ENCODE measurements around the gene FDXR.
"Not testable (repeated sequence)": the region's sequence is repeated elsewhere in the genome, so short reads cannot be mapped to it uniquely, and the experiment has no call there.

FDXR gene

GRCh38 chr17:74871356-74872076 is 1.3 kb downstream of the FDXR start:
- no peak for DNase-seq (ENCODE audit: low read depth)

DNA sequence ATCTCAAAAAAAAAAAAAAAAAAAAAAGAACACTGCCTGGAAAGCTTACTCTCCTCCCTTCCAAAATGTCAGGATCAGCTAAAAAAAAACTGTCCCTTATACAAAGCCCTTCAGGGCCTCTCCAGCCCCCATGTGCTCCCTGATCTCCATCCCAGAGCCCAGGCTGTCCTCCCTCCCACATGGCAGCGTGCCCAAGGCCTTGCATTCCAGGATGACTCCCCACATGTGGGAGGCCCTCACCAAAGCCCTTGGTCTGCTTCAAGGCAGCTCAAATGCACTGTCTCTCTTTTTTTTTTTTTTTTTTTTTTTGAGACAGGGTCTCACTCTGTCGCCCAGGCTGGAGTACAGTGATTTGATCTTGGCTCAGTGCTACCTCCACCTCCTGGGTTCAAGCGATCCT is 2.3 kb downstream of the FDXR start:
- DNase-seq (ENCODE audit: low read depth), result peak; percentile 72

- not testable (repeated sequence) for DNase-seq (ENCODE audit: low read depth)
Measured at GRCh38 chr17:74870028-74870427, 2.8 kb downstream of the FDXR start.

GRCh38 chr17:74868908-74869255 is 3.9 kb downstream of the FDXR start:
- DNase-seq (ENCODE audit: low read depth), result no peak

GRCh38 chr17:74868251-74868907 is 4.4 kb downstream of the FDXR start:
- DNase-seq (ENCODE audit: low read depth), result no peak

DNA sequence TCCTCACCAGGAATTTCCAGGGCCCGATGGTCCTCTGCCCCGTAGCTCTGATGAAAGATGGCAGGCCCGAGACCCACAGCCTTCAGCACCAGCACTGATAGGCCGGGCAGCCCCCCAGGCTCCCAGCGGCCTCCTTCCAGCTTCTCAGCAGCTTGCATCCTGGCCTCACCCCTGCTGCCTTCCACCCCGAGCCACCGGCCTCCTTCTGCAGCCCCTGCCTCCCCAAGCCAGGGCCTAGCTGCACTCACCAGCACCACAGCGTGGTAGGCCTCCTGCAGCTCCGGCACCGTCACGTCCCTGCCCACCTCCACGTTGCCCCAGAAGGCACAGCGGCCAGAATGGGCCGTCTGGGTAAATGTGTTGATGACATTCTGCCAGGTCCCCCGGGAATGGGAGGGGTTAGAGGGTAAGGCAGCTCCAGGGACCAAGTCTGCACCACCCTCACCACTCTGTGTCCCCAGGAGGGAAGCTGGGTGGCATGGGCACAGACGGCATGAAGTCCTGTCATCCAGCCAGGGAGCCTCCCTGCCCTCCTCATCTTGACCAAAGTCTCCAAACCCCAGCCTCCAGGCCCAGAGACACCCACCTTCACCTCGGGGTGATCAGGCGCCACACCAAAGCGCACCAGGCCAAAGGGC is 6.5 kb downstream of the FDXR start:
- no peak for DNase-seq (ENCODE audit: low read depth)

GRCh38 chr17:74865504-74866197 is 7.1 kb downstream of the FDXR start:
- no peak for DNase-seq (ENCODE audit: low read depth)

DNA sequence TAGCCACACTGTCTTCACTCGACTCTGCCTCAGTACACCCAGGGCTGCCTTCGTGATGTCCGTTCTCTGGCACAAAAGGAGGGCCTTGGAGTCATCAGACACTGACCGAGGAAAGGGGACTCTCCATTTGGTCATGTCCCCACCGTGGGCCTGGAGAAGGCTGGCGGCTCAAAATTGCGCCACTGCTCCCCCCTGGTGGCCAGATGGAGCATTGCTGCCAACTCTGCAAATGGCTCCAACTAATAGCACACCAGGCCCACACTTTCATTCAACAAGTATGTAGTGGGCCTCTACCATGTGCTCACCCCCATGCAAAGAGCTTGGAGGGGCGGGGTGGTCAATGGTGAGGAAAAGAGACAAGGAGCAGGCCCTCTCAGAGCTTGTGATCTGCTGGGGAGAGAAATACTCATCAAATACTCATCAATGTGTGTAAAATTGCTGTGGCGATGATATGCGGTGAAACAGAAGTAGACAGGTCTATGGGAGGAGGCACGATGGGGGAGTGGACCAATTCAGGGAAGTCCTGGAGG is 7.9 kb downstream of the FDXR start:
- peak; percentile 75 for DNase-seq (ENCODE audit: low read depth)

DNA sequence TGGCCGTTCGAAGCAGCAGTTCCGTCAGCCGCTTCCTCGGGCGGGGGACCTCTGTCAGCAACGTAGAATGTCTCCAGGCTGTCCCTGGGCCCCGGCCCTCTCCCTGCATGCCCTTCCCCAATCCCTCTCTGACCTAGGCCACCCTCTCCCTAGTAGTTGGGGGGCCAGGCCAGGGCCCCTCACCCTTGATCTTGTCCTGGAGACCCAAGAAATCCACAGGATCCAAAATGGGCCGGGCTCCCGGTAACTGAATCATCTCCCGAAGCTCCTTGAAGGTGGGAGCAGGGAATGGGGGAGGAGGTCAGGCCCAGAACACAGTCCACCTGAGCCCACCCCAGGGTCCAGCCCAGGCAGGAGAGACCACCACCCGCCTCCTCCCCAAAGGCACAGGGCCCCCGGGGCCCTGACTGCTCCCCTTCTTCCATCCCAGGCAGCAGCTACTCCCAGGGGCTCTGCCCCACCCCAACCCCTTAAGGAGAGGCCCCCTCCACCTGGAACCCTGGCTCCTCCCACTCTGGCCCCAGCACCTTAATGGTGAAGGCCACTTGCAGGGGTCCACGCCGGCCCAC is 8.4 kb downstream of the FDXR start:
- DNase-seq (ENCODE audit: low read depth), result no peak

DNA sequence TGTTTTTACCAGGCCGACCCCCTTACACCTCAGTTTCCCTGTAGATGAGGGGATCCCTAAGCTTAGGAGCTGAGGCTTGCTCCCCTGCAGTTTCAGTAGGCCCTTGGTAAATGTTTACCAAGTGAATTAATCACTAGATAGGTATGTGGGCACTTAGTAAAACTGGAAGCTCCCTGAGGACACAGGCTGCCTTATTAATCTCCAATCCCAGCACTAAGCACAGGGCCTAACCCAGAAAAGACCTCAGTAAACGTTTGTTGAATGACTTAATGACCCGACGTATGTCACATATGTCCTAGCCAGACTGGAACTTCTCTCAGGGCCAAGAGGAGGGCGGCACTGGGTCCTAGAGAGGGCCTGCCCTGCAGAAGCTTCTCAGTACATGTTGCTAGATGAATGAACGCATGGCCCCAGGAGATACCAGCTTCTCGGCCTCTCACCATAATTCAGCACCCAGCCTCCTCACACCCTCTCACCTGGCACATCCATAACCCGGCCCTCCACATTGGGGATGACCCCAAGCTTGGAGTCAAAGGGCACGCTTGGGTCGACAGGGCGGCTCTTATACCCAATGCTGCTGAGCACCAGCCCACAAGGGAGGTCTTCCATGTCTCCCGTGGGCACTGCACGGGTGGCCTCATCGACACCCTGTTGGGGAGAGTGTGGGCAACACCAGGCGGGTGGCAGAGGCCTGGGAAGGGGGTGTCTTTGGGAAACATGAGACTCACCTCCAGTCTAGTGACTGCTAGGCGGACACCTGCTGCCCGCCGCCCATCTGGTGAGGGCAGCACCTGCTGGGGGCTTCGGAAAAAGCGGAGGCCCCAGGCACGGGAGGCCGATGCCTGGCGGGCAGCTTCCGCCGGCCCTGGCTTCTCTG is 9.1 kb downstream of the FDXR start:
- DNase-seq (ENCODE audit: low read depth), result peak; percentile 32

DNA sequence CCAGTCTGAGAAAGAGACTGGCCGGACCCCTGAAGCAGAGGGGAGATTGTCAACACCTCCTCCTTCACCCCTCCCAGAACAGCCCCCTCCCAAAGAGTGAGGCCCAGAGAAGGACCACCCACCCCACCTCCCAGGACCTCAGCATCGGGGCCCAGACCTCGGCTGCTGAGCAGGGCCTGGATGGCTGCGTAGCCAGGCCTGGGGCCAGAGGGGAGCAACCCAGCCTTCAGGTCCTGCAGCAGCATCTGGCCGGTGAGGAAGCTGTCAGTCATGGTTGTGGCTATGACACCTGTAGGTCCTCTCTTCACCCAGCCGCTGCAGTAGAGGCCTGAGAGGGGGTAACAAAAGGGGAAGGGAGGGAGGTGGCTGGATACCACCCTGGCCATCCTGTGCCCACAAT is 9.9 kb downstream of the FDXR start:
- no peak for DNase-seq (ENCODE audit: low read depth)

DNA sequence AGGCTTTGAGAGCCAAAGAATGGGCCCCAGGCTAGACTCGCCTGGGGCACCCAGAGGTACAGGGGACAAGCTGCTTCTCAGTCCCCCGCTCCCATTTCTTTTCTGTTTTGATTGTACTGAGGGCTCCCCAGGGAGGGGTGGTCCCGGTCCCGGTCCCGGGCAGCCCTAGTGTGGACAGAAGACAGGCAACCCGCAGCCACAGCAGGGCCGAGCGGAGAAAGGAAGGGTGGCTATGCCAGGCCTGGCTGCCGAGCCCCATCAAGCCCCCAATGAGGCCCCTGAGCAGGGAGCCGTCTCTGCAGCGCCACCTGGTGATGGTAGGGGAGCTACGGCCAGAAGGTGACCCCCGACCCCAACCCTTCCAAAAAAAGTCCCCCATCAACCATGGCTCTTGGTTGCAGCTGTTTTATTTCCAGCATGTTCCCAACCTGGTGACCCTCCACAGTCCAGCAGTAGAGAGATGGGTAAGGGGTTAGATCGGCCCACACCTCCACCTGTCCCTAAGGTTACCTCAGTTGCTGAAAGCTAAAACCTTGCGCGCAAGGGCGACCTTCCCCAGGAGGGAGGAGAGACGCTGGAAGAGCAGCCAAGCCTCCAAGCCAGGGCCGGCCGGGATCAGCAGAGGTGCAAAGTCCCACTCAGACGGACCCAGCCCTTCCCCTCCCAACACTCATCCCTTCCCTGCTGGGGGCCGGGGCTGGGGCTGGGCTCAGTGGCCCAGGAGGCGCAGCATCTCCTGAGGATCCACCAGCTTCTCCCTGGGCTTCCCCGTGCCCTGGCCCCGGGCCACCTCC is 10.5 kb downstream of the FDXR start:
- DNase-seq (ENCODE audit: low read depth), result peak; percentile 73

GRCh38 chr17:74861662-74862107 is 11.1 kb downstream of the FDXR start:
- no peak for DNase-seq (ENCODE audit: low read depth)

GRCh38 chr17:74860872-74861661 is 11.7 kb downstream of the FDXR start:
- DNase-seq (ENCODE audit: low read depth), result no peak

DNA sequence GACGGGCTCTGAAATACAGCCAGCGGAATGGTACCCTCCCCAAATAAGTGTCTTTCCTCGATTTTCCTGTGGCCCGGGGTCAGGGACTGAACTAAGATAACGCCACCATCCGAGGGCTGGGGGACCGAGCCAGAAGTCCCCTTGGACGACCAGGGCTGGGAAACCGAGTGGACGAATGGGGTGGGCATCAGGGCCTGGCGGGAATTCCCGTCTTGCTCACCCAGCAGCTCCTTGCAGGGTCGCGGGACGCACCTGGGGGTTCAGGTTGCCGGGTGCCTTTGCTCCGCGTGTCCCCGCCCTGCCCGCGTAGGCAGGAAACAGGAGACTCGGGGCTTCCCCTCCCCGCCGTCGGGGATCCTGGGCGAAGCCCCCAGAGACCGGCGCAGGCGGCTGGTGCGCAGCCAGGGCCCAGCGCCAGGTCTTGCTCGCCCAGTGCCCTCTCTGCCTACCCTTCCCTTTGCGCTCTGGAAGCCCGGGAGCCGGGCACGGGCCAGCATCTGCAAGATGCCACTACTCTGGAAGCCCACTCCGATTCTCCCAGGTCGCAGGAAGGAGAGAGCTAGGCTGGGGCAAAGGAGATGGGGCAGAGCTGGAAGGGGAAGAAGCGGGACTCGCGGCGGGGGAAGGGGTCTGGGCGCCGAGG is 12.4 kb downstream of the FDXR start:
- DNase-seq (ENCODE audit: low read depth), result no peak

DNA sequence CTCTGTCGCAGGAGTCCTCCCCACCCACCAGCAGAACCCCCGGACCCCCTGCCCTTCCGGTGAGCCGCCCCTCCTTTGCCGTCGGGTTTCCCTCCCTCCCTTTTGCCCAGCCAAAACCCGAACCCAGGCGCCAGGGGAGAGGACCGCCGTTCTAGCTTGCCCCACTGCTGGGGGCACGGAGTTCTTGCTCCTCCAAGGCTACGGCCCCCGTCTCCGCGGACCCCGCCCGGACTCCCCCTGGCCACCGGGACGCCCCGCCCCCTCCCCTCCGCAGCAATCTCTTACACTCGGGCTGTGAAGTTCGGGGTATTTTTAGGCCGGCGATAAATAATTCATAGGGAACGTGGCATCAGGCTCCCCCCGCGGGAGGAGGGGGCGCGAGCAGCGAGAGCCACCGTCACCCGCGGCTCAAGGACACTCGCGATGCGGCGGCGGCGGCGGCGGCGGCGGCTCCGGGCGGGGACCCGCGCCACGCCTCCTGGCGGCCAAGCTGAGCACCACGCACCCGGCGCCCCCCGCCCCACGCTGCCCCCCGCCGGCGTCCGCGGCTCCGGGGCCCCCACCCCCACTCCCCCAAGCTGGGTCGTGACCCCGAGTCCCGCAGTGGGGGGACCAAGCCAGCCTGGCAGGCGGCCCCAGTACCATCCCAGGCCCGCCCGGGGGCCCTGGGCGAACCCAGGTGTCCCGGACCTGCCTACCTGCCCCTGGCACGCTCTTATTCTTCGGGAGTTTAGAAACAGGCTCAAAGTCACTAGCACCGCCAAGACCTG is 13.2 kb downstream of the FDXR start, which contains the start of gene GRIN2C:
Gene GRIN2C (minus strand): TSS at position 427 of the 770 bp plus-strand sequence. CDS start 4,793 bp downstream, outside the sequence.
- DNase-seq (ENCODE audit: low read depth), result no peak

DNA sequence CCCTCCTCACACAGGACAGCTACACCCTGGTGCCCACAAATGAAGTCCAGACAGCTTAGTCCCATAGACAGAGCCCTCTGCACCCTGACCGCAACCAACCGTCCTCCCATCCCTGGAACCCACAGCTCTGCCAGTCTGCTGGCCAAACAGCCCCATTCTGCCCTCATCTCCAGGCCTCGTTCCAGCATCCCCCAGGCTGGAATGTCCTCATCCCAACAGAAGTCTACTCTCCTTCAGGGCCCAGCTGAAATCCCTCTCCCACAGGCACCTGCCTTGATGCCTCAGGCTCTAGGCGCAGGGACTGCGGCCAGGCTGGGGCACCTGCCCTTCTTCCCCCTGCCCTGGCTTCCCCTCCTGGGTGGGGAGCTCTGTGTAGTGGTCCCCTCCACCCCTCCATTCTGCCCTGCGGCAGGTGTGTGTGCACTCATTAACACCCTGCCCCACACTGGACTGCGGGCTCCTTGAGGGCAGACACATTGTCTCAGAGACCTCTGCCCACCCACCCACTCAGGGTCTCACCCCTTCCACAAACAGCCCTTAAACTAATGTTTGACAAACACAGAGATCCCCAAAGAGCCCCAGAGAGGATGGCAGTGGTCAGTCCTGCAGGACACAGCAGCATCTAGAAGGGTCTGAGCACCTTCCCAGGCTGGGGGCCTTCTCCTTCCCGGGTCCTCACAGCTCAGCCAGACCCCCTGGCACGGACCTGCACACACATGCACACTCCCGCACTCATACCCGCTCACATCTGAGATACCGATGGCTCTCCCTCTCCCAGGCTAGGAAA is 13.9 kb downstream of the FDXR start:
- no peak for DNase-seq (ENCODE audit: low read depth)
